HG03354 (cell line): ENCODE data around the gene RAB41.
"Not testable (repeated sequence)": the region's sequence is repeated elsewhere in the genome, so short reads cannot be mapped to it uniquely, and the experiment has no call there.

Experiments used
- ATAC-seq: cut with Tn5 transposase; IDR thresholded peaks from one replicate; pipeline ENCODE4 v1.9.1; 2021; ENCODE audit warnings: mild to moderate bottlenecking; ENCODE audit not compliant: unreplicated experiment, poor library complexity, severe bottlenecking

Gene RAB41

DNA sequence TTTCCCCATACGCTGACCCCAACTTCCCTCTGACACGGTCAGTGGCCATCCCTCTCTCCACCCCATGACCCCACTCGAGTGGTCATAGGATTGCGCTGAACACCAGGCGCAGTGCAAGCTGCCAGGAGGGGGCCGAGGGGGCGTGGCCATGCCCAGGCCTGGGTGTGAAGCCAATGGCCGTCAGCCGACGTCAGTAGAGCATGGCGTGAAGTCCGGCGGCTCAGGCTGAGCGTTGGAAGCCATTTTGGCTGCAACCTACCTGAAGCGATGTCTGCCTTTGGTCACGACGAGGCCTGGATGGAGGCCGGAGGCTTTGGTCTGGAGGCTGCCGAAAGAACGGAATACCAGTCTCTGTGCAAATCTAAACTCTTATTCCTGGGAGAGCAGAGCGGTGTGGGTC, at the start of gene RAB41:
Gene RAB41 (plus strand): TSS at position 222 of the 400 bp plus-strand sequence. CDS start 46 bp downstream, at position 268.
- no peak for ATAC-seq

DNA sequence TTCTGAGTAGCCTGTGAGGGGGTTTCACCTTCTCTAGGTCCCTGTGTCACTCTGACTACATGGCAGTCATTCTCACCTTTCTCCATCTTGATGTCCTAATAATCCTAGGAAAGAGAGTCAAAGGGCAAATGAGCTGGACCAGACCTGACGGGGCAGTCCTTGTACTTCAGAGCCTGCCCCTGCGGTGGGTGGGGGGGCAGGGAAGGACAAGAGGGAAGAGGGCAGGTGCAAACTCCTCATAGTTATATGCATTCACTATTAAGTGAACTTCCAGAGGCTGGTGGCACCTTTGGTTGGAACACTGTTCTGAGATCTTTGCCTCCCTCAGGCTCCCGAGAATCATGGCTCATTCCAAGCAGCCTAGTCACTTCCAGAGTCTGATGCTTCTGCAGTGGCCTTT, 47.6 kb upstream of the RAB41 start, which contains the start of gene AWAT1:
Gene AWAT1 (plus strand): TSS at position 301 of the 400 bp plus-strand sequence. CDS start 41 bp downstream, at position 342.
- no peak for ATAC-seq

- ATAC-seq, result no peak
Observed at GRCh38 chrX:70240751-70241150, 41.2 kb upstream of the RAB41 start.

DNA sequence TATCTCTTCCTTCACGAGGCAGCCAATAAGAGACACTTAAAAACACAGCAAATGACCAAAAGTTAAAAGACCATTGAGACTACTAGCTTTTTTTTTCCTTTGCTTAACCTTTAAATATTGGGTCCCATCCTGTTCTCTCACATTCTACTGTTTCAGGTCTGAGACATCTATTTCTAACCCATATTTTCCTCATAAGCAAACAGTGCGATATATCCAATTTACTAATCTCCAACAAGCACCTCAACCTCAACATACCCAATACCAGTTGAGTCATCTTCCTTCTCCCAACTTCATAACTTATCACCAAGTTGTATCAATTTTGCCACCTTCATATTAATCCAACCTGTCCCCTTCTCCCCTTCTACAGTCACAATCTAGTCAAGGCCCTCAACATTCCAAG, 40.5 kb upstream of the RAB41 start:
- ATAC-seq, result no peak

- ATAC-seq, result not testable (repeated sequence)
Observed at GRCh38 chrX:70243601-70244000, 38.4 kb upstream of the RAB41 start.

DNA sequence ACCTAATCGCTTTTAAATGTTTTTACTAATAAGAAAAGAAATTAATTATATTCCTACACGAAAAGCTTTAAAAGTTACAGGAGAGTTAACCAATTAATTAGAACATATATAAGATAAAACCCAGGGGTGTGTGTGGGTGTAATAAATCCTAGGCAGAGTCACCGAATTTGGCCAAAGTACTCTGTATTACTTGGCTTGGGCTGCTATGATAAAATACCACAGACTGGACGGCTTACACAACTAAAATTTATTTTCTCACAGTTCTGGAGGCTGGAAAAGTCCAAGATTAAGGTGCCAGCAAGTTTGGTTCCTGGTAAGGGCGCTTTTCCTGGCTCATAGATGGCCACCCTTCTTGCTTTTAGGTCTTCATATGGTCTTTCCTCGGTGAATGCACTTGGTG, 37.1 kb upstream of the RAB41 start:
- ATAC-seq, result no peak

- no peak for ATAC-seq
Observed at GRCh38 chrX:70247252-70247651, 34.7 kb upstream of the RAB41 start.

DNA sequence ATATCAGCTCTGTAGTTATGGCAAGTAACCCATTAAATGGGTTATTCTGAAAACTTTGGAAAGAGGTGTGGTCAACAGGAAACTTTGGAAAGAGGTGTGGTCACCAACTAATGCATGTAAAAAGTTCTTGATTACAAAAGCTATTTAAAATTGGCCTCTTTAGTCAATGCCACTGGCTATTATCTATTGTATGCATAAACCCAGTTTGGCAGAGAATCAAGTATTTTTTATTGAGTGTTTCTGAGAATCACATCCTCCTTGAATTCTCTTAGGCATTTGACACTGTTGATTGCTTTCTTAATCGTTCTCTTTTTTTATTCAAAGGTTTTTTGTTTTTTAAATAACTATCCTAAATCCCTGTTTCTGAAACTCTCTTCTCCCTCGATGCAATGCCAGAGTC, 29.5 kb upstream of the RAB41 start:
- ATAC-seq, result no peak

DNA sequence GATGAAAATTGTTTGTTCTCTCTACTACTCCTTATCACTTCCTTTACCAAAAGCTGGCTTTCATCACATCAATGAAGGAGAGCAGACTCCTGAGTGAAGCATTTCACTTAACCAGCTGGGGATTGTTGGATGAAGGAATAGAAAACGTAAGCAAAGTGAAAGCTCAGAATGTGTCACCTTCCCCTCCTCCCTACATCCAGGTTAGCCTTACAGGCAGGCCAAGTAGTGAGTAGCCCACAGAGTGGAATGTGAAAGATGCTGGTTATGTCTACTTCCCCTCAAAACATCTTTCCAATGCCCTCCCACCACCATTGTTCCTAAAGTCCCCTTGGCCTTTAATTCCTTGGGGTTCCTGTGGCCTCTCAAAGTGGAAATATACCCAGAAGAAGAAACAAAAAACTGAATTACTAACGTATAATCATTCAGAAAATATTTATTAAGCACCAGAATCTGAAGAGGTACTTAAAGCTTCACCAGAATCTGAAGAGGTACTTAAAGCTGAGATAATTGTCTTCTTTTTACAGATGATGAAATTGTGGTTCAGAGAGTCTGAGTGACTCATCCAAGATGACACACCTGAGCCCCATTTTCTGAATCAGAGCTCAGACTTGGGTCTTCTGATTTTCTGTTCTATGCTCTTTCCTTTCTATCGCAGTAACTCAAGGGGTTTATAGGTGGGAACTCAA, 28.5 kb upstream of the RAB41 start:
- ATAC-seq, result no peak

- no peak for ATAC-seq
Observed at GRCh38 chrX:70254063-70254400, 27.9 kb upstream of the RAB41 start.

DNA sequence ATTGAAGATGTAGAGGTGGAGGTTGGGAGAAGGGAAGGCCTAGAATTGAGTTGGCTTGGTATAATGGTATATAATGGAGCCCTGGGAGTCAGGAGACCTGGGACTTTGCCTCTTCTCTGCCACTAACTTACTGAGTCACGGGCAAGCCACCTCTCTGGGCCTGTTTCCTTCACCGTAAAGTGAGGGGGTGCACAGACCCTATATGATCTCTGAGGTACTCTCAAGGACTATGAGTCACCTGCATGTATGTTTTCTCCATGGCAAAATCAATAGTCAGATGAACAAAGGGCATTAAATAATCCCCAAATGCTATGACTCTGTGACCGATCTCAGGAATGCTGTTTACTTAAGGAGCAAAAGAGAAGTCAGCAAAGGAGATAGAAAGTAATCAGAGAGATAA, 27.1 kb upstream of the RAB41 start:
- ATAC-seq, result no peak

DNA sequence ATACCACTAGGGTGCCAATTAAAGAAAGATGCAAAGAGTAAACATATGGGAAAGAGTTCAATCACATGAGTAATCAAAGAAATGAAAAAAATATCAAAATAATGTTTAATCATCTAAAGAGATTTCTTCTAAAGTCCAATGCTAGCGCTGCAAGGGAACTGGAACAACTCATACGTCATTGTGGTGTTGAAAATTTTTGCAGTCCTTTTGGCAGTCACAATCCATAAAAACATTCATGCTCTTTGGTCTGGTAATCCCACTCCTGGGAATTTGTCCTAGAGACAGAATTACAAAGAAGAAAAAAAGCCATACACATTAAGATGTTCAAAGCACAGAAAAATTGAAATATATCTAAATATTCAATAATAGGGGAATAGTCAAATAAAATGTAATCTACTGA, 26.5 kb upstream of the RAB41 start:
- ATAC-seq, result no peak

- no peak for ATAC-seq
Observed at GRCh38 chrX:70257423-70258288, 24.3 kb upstream of the RAB41 start.

GRCh38 chrX:70260104-70260503, 21.9 kb upstream of the RAB41 start, which contains the start of gene P2RY4:
P2RY4 (minus strand) TSS chrX:70260204; CDS start chrX:70259624, 580 bp downstream.
- no peak for ATAC-seq

DNA sequence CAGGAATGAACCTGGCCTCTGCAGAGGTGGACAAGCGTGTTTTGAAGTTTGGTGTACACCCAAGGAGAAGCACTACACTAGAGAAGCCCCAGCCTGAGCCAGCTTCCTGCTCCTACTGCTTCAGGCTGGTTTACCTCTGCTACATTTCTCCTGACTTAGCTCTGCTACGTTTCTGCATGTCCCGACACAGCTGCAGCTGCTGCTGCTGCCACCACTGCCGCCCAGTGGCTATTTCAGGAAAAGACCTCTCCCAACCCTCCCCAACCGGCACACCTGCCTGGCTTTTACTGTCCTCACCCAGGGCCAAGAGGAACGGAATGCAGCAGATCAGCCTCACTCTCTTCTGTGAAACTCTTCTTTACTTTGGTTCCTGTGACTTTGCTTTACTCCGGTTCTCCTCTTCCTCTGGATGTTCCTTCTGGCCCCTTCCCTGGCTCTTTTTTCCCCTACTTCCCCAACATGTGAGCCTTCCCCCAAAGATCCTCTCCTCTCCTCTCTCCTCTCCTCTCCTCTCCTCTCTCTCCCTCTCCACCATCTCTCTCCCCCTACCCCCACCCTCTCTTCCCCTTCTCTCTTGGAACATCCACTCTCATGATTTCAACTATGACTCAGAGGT, 18.9 kb upstream of the RAB41 start:
- peak; percentile 75 for ATAC-seq

- no peak for ATAC-seq
Observed at GRCh38 chrX:70264784-70265183, 17.2 kb upstream of the RAB41 start.

DNA sequence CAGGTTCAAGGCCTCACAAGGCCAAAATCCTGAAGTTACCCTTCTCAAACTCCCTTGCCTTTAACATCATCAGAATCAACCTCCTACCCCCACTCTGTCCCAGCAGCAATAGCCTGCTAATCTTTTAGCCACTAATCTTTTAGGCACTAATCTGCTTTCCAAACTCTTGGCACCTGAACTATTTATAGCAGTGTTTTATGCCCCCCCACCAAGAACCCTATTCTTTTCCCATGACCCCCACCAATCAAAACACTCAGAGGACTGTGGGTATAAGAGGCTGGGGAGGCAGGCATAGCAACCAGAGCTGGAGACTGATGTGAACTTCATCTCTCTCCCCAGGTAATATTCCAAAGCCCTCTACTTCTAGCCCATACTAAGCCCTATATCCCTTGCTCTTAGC, 13.9 kb upstream of the RAB41 start, which contains the start of gene ARR3:
Gene ARR3 (plus strand): TSS at position 301 of the 400 bp plus-strand sequence. CDS start 1,052 bp downstream, outside the sequence.
- ATAC-seq, result no peak

GRCh38 chrX:70274029-70274428, 7.9 kb upstream of the RAB41 start:
- ATAC-seq, result not testable (repeated sequence)

DNA sequence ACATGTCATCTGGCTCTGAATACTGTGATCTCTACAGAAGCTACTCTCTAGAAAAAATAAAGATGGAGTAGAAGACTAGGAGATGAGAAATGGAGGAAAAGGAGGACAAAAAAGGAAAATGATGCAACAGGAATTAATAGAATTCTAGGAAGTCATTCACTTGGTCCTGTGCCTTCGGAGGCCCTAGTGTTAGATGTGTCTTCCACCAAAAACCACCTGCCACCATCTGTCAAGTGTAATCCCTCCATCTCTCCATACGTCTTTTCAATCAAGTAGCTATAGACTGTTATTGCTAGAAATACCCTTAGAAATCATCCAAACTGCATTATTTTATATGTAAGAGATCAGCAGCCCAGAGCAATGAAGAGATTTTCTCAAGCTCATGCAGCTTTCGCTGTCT, 2.9 kb upstream of the RAB41 start:
- no peak for ATAC-seq

DNA sequence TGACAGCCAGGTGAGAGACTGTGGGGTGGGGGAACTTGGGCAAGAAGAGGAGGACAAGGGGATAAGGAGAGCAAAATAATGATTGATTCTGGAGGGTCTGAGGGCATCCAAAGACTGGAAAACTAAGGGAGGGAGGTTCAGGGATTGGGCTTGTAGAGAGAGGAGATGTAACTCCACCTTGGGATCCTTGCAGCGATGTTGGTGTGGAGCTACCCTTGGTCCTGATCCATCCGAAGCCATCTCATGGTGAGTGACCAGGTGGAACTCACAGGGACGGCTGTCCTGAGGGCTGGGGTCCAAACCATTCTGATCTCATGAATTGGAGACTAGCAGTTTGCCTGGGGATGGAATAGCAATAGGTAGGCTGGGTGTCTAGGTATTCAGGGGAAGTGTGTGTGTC, 1.4 kb upstream of the RAB41 start:
- no peak for ATAC-seq
